Stimulated activated CD8-positive, alpha-beta memory T cell treated with anti-CD3 and anti-CD28 coated beads, Interleukin-15, amount 100 ng/mL, for 24 hours (primary cell): ENCODE measurements around the gene SLCO3A1.

Source experiments
- DNase-seq: peaks from one replicate; pipeline ENCODE4 v3.0.0-alpha.2; 2020; ENCODE audit warnings: low read depth

The SLCO3A1 gene

GRCh38 chr15:91861223-91861622 is 7.7 kb downstream of the SLCO3A1 start:
- no peak for DNase-seq

GRCh38 chr15:91862891-91863504 is 9.5 kb downstream of the SLCO3A1 start:
- DNase-seq: no peak

- no peak for DNase-seq
Observed at GRCh38 chr15:91863621-91864255, 10.2 kb downstream of the SLCO3A1 start.

- DNase-seq: no peak
Observed at GRCh38 chr15:91864664-91865063, 11.2 kb downstream of the SLCO3A1 start.

- no peak for DNase-seq
Observed at GRCh38 chr15:91865486-91865885, 12.0 kb downstream of the SLCO3A1 start.

- no peak for DNase-seq
Observed at GRCh38 chr15:91865950-91866349, 12.4 kb downstream of the SLCO3A1 start.

- no peak for DNase-seq
Observed at GRCh38 chr15:91866371-91866905, 12.9 kb downstream of the SLCO3A1 start.

- DNase-seq: no peak
Observed at GRCh38 chr15:91866971-91867372, 13.5 kb downstream of the SLCO3A1 start.

- DNase-seq: no peak
Observed at GRCh38 chr15:91867581-91868026, 14.1 kb downstream of the SLCO3A1 start.

GRCh38 chr15:91870876-91871537 is 17.5 kb downstream of the SLCO3A1 start:
- DNase-seq: no peak

GRCh38 chr15:91871837-91872236 is 18.3 kb downstream of the SLCO3A1 start:
- DNase-seq: no peak

- no peak for DNase-seq
Observed at GRCh38 chr15:91872356-91873137, 19.0 kb downstream of the SLCO3A1 start.

GRCh38 chr15:91873138-91873536 is 19.6 kb downstream of the SLCO3A1 start:
- DNase-seq: no peak

GRCh38 chr15:91874171-91874570 is 20.7 kb downstream of the SLCO3A1 start:
- DNase-seq: no peak

- no peak for DNase-seq
Observed at GRCh38 chr15:91874992-91875660, 21.6 kb downstream of the SLCO3A1 start.

- DNase-seq: no peak
Observed at GRCh38 chr15:91876187-91876586, 22.7 kb downstream of the SLCO3A1 start.

- DNase-seq: no peak
Observed at GRCh38 chr15:91878319-91878870, 24.9 kb downstream of the SLCO3A1 start.

GRCh38 chr15:91879158-91879557 is 25.6 kb downstream of the SLCO3A1 start:
- DNase-seq: no peak

GRCh38 chr15:91880373-91880772 is 26.9 kb downstream of the SLCO3A1 start:
- DNase-seq: no peak

GRCh38 chr15:91881569-91882297 is 28.2 kb downstream of the SLCO3A1 start:
- DNase-seq: no peak
